PFSK-1 (cell line): Measurements from ENCODE around the gene MEF2C.

ENCODE experiments used
- POLR2AphosphoS5 ChIP-seq: IDR thresholded peaks from 2 replicates; pipeline ENCODE4 v1.6.1; 2012; ENCODE audit warnings: low read depth, mild to moderate bottlenecking, control low read depth, low read length, moderate library complexity
- TAF1 ChIP-seq: IDR thresholded peaks from 2 replicates; pipeline ENCODE4 v1.6.1; 2012; ENCODE audit warnings: low read length, control low read depth, borderline replicate concordance; ENCODE audit not compliant: insufficient read depth

DNA sequence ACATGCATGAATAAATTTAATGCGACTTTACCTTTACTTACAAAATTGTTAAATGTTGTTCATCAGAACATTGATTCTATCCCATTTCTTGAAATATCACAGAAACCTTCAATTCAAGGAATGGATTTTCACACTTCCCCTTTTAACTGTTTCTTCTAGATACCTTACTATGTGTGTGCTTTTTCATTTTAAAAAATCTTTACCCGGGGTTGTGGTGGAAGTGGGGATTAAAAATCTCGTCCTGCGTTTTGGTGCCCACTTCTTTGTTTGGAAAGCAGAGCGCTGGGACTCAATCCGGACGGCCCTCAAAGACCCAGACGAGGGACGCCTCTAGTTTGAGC lies 5.8 kb upstream of the MEF2C start:
- TF ChIP-seq TAF1 (no peak), POLR2AphosphoS5 (no peak)
